ENCODE measurements around the gene DGKA.
A peak's percentile ranks its signal among the peaks of the same experiment; 100 is the strongest.
"Not testable (repeated sequence)": the region's sequence is repeated elsewhere in the genome, so short reads cannot be mapped to it uniquely, and the experiment has no call there.

Gene DGKA

GRCh38 chr12:55996715-55997534 lies 66.0 kb downstream of the DGKA start, which contains the start of gene SUOX:
Gene SUOX, plus strand, starts transcription at chr12:55997276. Its CDS starts 4,946 bp downstream, at chr12:56002222.
- peak; percentile 99 for DNase-seq (ENCODE audit: low spot score)

DNA sequence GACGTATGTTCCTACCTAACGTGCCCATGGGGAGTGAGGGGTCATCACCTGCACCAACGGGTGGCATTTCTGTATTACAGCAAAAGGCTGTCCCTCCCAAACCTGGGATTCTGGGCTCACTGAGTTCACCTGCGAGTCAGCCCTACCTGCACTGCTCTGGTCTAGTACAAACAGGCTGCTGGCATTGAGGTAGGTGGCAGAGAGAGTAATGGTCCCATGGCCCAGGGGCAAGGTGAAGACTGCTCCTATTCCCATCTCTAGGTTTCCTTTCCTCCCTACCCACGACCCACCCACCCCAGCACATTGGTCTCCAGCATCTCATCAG lies 66.5 kb downstream of the DGKA start:
- DNase-seq (ENCODE audit: low spot score) = peak; percentile 33

DNA sequence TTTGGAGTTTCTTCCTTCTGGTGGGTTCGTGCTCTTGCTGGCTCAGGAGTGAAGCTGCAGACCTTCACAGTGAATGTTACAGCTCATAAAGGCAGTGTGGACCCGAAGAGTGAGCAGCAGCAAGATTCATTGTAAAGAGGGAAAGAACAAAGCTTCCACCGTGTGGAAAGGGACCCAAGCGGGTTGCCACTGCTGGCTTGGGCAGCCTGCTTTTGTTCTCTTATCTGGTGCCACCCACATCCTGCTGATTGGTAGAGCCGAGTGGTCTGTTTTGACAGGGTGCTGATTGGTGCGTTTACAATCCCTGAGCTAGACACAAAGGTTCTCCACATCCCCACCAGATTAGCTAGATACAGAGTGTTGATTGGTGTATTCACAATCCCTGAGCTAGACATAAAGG lies 68.6 kb downstream of the DGKA start:
- not testable (repeated sequence) for DNase-seq (ENCODE audit: low spot score)

- not testable (repeated sequence) for DNase-seq (ENCODE audit: low spot score)
These were observed 69.1 kb downstream of the DGKA start for GRCh38 chr12:55999999-56000540.

DNA sequence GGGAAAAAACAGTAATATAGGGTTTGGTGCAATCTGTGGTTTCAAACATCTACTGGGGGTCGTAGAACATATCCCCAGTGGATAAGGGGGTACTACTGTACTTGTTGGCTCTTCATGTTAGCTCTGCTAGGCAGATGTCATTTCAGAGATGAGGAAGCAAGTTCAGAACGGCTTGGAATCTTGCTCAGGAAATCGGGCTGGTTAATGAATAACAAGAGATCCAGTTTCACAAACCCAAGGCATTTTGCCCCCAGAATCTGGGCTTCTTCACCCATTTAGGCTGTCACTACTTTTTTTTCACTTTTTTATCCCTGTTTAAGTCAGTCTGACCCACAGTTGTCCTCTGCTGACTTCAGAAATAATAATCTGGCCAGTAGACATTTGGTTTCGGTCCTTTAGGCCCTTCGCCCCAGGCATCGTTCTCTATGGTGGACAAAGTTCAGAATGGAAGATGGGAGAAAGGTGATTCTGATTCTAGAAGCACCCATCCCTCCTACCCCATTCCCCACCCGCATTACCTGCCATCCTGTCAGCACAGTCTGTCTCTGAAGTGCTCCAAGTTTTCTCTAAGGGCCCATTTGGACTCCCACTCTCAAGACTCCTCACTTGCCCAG lies 70.6 kb downstream of the DGKA start:
- DNase-seq (ENCODE audit: low spot score) = no peak

DNA sequence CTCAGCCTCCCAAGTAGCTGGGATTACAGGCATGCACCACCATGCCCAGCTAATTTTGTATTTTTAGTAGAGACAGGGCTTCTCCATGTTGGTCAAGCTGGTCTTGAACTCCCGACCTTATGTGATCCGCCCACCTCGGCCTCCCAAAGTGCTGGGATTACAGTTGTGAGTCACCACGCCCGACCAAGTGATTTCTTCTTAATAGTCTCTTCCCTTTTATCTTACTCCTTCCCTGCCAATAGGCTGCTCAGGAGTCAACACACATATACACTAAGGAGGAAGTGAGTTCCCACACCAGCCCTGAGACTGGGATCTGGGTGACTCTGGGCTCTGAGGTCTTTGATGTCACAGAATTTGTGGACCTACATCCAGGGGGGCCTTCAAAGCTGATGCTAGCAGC lies 72.4 kb downstream of the DGKA start:
- DNase-seq (ENCODE audit: low spot score) = not testable (repeated sequence)
